ENCODE data around the gene GLIS1.

DNA sequence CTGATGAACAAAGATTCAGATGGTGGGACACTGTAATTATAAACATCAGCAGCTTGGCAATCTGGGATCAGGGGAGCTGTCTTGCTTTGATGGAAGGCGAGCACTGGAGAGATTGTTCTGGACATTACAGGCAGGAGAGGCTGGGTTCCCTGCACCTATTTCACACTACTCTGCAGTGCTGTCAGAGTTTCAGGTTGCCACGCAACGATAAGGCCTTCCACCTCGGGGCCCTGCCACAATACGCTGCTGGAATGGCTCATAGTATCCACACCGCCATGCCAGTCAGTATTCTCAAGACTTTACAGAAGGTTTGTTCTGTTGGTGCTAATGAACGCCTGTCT is 96.8 kb downstream of the GLIS1 start:
- TF ChIP-seq, protein P1, sequence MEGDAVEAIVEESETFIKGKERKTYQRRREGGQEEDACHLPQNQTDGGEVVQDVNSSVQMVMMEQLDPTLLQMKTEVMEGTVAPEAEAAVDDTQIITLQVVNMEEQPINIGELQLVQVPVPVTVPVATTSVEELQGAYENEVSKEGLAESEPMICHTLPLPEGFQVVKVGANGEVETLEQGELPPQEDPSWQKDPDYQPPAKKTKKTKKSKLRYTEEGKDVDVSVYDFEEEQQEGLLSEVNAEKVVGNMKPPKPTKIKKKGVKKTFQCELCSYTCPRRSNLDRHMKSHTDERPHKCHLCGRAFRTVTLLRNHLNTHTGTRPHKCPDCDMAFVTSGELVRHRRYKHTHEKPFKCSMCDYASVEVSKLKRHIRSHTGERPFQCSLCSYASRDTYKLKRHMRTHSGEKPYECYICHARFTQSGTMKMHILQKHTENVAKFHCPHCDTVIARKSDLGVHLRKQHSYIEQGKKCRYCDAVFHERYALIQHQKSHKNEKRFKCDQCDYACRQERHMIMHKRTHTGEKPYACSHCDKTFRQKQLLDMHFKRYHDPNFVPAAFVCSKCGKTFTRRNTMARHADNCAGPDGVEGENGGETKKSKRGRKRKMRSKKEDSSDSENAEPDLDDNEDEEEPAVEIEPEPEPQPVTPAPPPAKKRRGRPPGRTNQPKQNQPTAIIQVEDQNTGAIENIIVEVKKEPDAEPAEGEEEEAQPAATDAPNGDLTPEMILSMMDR (IDR thresholded peaks at IDR 0.05; ENCODE audit: low read depth, low read length) = no peak
- TF ChIP-seq POLR2A (IDR thresholded peaks at IDR 0.05; ENCODE audit: extremely low read depth, insufficient read length) (no peak), MAX (IDR thresholded peaks at IDR 0.05; ENCODE audit: low read depth, low read length) (no peak), MYC (IDR thresholded peaks at IDR 0.05; ENCODE audit: low read depth, low read length) (no peak)

All from NB4 (cell line).